Neural progenitor cell (in vitro differentiated cells): ENCODE data around the gene ZNF319.

Experiments used
- EZH2 ChIP-seq: fragments of 200-600 bp; sonication (generic); IDR thresholded peaks from 2 replicates; pipeline ENCODE4 v1.6.1; 2017; ENCODE audit warnings: antibody characterized with exemption, mild to moderate bottlenecking, moderate library complexity
- EZH2phosphoT487 ChIP-seq: fragments of 200-600 bp; sonication (generic); IDR thresholded peaks from 2 replicates; pipeline ENCODE4 v1.6.1; 2017; ENCODE audit warnings: antibody characterized with exemption
- TF ChIP-seq, protein P1 (sequence below): fragments of 200-600 bp; sonication (generic); IDR thresholded peaks from 2 replicates; pipeline ENCODE4 v1.5.1; 2017; ENCODE audit warnings: antibody characterized with exemption, mild to moderate bottlenecking

DNA sequence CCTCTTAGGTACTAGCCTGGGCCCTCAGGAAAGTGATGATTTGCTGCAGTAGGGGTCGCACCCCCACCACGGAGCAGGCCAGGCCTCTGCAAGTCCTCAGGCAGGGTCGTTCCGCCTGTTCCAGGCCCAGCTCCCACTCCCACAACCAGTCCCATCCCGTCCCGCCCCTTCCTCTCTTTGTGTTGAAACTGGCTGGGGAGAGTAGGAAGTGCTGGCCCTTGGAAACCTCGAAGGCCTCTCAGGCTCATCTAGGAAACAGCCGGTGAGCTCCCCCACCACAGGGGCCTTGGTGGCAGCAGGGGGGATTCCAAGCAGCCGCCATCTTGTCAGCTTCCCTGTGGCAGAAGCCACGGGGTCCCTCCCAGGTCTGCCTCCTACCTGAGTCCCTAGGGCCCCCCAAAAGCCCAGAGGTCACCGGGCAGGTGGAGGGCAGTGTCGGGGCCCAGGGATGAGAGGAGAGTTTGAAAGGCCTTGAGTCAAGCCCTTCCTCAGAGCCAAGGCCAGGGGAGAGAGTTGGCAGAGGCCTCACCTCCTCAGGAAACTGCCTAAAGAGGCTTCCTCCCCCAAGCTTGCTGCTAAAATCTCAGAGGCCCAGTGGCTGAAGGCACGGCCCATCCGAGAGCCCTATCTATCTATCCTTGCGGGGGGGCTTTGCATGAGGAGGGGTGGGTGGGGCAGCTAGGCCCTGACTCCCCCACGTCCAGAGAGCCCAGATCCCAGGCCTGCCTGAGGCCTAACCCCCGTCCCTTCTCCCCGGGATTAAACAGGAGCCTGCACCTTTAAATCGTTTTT, 47.3 kb upstream of the ZNF319 start:
- TF ChIP-seq, protein P1, sequence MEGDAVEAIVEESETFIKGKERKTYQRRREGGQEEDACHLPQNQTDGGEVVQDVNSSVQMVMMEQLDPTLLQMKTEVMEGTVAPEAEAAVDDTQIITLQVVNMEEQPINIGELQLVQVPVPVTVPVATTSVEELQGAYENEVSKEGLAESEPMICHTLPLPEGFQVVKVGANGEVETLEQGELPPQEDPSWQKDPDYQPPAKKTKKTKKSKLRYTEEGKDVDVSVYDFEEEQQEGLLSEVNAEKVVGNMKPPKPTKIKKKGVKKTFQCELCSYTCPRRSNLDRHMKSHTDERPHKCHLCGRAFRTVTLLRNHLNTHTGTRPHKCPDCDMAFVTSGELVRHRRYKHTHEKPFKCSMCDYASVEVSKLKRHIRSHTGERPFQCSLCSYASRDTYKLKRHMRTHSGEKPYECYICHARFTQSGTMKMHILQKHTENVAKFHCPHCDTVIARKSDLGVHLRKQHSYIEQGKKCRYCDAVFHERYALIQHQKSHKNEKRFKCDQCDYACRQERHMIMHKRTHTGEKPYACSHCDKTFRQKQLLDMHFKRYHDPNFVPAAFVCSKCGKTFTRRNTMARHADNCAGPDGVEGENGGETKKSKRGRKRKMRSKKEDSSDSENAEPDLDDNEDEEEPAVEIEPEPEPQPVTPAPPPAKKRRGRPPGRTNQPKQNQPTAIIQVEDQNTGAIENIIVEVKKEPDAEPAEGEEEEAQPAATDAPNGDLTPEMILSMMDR, result no peak
- TF ChIP-seq EZH2 (no peak), EZH2phosphoT487 (no peak)
